ENCODE measurements around the gene BIK. TPM values are rescaled to one million over a fixed set of nuclear protein-coding genes. Genes with fewer than 3 reads are reported as not detected.

BIK gene
- total and polyA plus RNA-seq, 2 experiments from 2014 or later, result 9.6 to 9.8 TPM

DNA sequence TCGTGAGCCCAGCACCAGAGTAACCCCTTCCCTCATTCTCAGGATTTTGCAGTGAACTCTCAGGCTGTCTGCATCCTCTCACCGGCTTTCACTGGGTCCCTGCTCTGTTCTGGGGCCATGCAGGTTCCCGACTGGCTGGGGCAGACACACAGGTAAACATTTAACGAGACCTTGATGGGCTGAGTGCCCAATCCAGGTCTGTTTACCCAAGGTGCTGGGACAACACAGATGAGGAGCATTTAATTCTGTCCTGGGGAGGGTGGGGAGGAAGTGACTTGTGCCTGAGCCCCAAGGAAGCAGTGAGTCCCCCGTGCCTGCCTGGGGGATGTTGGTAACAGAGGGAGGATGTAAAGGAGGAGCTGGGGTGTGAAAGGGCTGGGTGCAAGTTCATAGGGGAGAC lies 4.4 kb downstream of the BIK start (continued):
- TF ChIP-seq, protein P1, sequence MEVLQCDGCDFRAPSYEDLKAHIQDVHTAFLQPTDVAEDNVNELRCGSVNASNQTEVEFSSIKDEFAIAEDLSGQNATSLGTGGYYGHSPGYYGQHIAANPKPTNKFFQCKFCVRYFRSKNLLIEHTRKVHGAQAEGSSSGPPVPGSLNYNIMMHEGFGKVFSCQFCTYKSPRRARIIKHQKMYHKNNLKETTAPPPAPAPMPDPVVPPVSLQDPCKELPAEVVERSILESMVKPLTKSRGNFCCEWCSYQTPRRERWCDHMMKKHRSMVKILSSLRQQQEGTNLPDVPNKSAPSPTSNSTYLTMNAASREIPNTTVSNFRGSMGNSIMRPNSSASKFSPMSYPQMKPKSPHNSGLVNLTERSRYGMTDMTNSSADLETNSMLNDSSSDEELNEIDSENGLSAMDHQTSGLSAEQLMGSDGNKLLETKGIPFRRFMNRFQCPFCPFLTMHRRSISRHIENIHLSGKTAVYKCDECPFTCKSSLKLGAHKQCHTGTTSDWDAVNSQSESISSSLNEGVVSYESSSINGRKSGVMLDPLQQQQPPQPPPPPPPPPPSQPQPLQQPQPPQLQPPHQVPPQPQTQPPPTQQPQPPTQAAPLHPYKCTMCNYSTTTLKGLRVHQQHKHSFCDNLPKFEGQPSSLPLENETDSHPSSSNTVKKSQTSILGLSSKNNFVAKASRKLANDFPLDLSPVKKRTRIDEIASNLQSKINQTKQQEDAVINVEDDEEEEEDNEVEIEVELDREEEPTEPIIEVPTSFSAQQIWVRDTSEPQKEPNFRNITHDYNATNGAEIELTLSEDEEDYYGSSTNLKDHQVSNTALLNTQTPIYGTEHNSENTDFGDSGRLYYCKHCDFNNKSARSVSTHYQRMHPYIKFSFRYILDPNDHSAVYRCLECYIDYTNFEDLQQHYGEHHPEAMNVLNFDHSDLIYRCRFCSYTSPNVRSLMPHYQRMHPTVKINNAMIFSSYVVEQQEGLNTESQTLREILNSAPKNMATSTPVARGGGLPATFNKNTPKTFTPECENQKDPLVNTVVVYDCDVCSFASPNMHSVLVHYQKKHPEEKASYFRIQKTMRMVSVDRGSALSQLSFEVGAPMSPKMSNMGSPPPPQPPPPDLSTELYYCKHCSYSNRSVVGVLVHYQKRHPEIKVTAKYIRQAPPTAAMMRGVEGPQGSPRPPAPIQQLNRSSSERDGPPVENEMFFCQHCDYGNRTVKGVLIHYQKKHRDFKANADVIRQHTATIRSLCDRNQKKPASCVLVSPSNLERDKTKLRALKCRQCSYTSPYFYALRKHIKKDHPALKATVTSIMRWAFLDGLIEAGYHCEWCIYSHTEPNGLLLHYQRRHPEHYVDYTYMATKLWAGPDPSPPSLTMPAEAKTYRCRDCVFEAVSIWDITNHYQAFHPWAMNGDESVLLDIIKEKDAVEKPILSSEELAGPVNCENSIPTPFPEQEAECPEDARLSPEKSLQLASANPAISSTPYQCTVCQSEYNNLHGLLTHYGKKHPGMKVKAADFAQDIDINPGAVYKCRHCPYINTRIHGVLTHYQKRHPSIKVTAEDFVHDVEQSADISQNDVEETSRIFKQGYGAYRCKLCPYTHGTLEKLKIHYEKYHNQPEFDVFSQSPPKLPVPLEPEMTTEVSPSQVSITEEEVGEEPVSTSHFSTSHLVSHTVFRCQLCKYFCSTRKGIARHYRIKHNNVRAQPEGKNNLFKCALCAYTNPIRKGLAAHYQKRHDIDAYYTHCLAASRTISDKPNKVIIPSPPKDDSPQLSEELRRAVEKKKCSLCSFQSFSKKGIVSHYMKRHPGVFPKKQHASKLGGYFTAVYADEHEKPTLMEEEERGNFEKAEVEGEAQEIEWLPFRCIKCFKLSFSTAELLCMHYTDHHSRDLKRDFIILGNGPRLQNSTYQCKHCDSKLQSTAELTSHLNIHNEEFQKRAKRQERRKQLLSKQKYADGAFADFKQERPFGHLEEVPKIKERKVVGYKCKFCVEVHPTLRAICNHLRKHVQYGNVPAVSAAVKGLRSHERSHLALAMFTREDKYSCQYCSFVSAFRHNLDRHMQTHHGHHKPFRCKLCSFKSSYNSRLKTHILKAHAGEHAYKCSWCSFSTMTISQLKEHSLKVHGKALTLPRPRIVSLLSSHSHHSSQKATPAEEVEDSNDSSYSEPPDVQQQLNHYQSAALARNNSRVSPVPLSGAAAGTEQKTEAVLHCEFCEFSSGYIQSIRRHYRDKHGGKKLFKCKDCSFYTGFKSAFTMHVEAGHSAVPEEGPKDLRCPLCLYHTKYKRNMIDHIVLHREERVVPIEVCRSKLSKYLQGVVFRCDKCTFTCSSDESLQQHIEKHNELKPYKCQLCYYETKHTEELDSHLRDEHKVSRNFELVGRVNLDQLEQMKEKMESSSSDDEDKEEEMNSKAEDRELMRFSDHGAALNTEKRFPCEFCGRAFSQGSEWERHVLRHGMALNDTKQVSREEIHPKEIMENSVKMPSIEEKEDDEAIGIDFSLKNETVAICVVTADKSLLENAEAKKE (CRISPR knock-in tag; IDR thresholded peaks at IDR 0.05), result no peak

DNA sequence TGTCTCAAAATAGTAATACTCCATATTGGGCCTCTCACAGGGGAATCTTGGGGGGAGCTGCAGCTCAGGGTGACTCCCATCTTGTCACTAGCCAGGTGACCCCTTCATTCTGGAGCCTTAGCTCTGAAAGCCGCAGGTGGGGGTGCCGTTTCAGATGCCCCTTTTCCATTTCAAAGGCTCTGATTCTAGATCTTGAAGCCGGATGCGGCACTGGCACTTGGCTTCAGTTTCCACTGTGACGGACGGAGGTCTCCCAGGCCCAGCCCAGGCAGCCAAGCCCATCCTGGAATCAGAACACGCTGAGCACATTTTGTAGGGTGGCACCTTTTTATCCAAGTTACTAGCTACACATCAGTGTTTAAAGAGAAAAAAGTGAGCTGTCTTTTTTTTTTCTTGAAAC lies 6.4 kb downstream of the BIK start:
- H4K20me1 ChIP-seq (replicated peaks; ENCODE audit: insufficient read depth), result no peaks in the 10 kb centered on the region
- no peak overlapping the region for H3K4me3 Mint-ChIP-seq
- DNase-seq (ENCODE audit: low spot score) (no peak), ATAC-seq (no peak)
- peaks cover 15% of the 10 kb centered on the region for H3K27me3 ChIP-seq (ENCODE audit: insufficient read depth)
- no peaks in the 10 kb centered on the region for H3K36me3 Mint-ChIP-seq (ENCODE audit: low read depth)
- H3K27me3 Mint-ChIP-seq (ENCODE audit: insufficient read depth, low read depth, poor library complexity), result peaks cover 18% of the 10 kb centered on the region
- H3K27ac Mint-ChIP-seq, result no peak overlapping the region
- H3K9me2 ChIP-seq (ENCODE audit: insufficient read depth), result no peaks in the 10 kb centered on the region
- H3K9me3 Mint-ChIP-seq, result no peaks in the 10 kb centered on the region; the same call in 2 of the 3 replicates
- H3F3A ChIP-seq (replicated peaks; ENCODE audit: low read depth), result 0 out of 2 replicates have a peak, but pooled peaks cover 1% of the 10 kb centered on the region
- peaks cover 7% of the 10 kb centered on the region; the same call in 2 of the 3 replicates for H3K4me1 Mint-ChIP-seq
- no peak overlapping the region for H3K4me3 ChIP-seq
- no peak overlapping the region for H3K4me2 ChIP-seq
- no peak overlapping the region for H3K27ac ChIP-seq (ENCODE audit: low read depth)
- no peaks in the 10 kb centered on the region for H3K79me2 ChIP-seq (replicated peaks; ENCODE audit: insufficient read depth)
- no peaks in the 10 kb centered on the region; the same call in 1 of the 2 replicates for H3K4me1 ChIP-seq (ENCODE audit: insufficient read depth)
- no peak overlapping the region for H2AFZ ChIP-seq
- no peaks in the 10 kb centered on the region for H3K36me3 ChIP-seq (ENCODE audit: insufficient read depth)
- TF ChIP-seq POLR2AphosphoS5 (IDR thresholded peaks at IDR 0.05; ENCODE audit: low read depth) (no peak), ZNF114 (CRISPR knock-in tag; IDR thresholded peaks at IDR 0.05) (no peak), NANOG (IDR thresholded peaks at IDR 0.05; ENCODE audit: borderline replicate concordance) (no peak), ZNF331 (CRISPR knock-in tag; IDR thresholded peaks at IDR 0.05; ENCODE audit: low read depth) (no peak), EZH2phosphoT487 (IDR thresholded peaks at IDR 0.05; ENCODE audit: unreplicated experiment) (no peak), CREB1 (CRISPR knock-in tag; IDR thresholded peaks at IDR 0.05; ENCODE audit: low read depth) (no peak), STAT1 (IDR thresholded peaks at IDR 0.05; ENCODE audit: unreplicated experiment) (no peak)
- TF ChIP-seq, protein P1 (CRISPR knock-in tag; IDR thresholded peaks at IDR 0.05), result no peak
- TF ChIP-seq, protein P2, sequence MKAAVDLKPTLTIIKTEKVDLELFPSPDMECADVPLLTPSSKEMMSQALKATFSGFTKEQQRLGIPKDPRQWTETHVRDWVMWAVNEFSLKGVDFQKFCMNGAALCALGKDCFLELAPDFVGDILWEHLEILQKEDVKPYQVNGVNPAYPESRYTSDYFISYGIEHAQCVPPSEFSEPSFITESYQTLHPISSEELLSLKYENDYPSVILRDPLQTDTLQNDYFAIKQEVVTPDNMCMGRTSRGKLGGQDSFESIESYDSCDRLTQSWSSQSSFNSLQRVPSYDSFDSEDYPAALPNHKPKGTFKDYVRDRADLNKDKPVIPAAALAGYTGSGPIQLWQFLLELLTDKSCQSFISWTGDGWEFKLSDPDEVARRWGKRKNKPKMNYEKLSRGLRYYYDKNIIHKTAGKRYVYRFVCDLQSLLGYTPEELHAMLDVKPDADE (IDR thresholded peaks at IDR 0.05), result no peak
